ENCODE data around the gene SYT10.
"Not testable (repeated sequence)": the region's sequence is repeated elsewhere in the genome, so short reads cannot be mapped to it uniquely, and the experiment has no call there.

The SYT10 gene

DNA sequence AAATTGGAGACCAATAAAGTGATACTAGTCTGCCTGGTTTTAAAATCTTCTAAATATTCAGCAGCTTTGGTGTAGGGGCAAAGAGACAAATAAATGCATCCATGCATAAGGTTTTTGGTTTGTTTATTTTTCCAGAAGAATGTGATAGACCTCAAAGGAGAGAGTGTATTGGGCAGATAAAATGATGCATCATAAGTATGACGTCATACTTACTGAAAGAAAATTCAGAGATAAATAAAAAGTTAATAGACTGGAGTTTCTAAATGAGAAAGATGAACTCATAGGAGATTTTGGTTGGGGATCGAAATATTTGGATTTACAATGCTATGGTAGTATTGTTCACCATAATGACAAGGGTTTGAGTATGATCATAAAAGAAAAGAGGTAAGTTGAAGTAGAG is 10.2 kb downstream of the SYT10 start:
- H3K27ac ChIP-seq: no peak overlapping the region
- TF ChIP-seq CTCF (conservative IDR thresholded peaks at IDR 0.05): no peak

GRCh38 chr12:33427071-33427470 is 12.5 kb downstream of the SYT10 start:
- peak; percentile 40 for TF ChIP-seq CTCF (conservative IDR thresholded peaks at IDR 0.05)

DNA sequence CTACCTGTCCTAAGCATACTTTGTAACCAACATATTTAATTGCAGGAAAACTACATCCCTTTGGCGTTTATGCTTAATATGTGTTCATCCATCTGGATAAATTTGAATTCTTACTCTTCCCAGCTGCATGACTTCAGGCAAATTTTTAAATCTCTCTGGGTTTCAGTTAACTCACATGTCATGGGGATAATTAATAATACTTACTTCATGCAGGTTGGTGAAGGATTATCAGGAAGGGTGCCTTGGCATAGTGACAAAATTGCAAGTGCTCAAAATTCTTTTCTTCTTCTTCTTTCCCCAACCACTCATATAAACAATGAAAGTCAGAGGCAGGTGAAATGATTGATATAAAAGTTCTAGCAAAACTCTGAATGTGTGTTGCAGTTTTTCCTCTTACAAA is 15.9 kb downstream of the SYT10 start:
- no peak overlapping the region for H3K27ac ChIP-seq
- TF ChIP-seq CTCF (conservative IDR thresholded peaks at IDR 0.05): no peak

More at GRCh38 chr12:33427071-33427470, 12.5 kb downstream of the SYT10 start:
- no peak overlapping the region for H3K27ac ChIP-seq

- H3K27ac ChIP-seq: not testable (repeated sequence)
Observed at GRCh38 chr12:33412410-33412809, 27.2 kb downstream of the SYT10 start.

- H3K27ac ChIP-seq: no peak overlapping the region
- no peak for TF ChIP-seq CTCF (conservative IDR thresholded peaks at IDR 0.05)
Observed at GRCh38 chr12:33383503-33383902, 56.1 kb downstream of the SYT10 start.

DNA sequence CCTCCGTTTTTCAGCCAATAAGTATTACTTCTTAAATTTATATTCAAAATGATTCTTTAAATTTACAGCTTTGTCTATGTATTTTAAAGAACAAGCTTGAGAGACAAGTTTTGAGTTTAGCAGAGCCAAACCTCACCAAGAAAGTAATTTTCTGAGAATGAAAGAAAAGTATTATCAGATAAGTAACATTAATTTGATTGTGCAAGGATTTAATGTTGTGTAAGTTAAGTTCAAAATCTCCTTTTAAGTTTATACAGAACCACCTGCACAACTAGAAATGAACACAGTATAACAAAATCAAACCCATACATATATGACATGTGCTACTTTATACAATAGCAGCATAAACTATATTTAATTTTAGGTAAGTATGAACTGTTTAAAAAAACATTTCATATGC is 63.5 kb downstream of the SYT10 start:
- TF ChIP-seq CTCF (conservative IDR thresholded peaks at IDR 0.05): no peak
- H3K27ac ChIP-seq: no peak overlapping the region

GRCh38 chr12:33370318-33370717 is 69.3 kb downstream of the SYT10 start:
- TF ChIP-seq CTCF (conservative IDR thresholded peaks at IDR 0.05): no peak
- no peak overlapping the region for H3K27ac ChIP-seq

GRCh38 chr12:33357181-33357580 is 82.4 kb downstream of the SYT10 start:
- H3K27ac ChIP-seq: no peak overlapping the region
- no peak for TF ChIP-seq CTCF (conservative IDR thresholded peaks at IDR 0.05)

Data from VCaP (cell line).